GM12892 (cell line): ENCODE results near the gene PLK3.

Experiments used
- POLR2A ChIP-seq: IDR thresholded peaks from 2 replicates; pipeline ENCODE4 v1.6.1; 2011; ENCODE audit warnings: low read depth, low read length, control low read depth
- POLR2AphosphoS5 ChIP-seq: IDR thresholded peaks from 2 replicates; pipeline ENCODE4 v1.6.1; 2011; ENCODE audit warnings: low read depth, low read length, control low read depth
- TAF1 ChIP-seq: IDR thresholded peaks from 2 replicates; pipeline ENCODE4 v1.6.1; 2011; ENCODE audit warnings: low read depth, mild to moderate bottlenecking, control low read depth, low read length, borderline replicate concordance

- TF ChIP-seq POLR2A = no peak
- no peak for TF ChIP-seq POLR2AphosphoS5
- no peak for TF ChIP-seq TAF1
Measured at GRCh38 chr1:44819196-44819607, 19.0 kb downstream of the PLK3 start.
